CD4-positive, alpha-beta T cell (primary cell): ENCODE results near the gene LPCAT1. TPM values are rescaled to one million over a fixed set of nuclear protein-coding genes. Genes with fewer than 3 reads are reported as not detected.

Source experiments
- ATAC-seq: fragments of 200-7000 bp; cut with Tn5 transposase; one replicate; pipeline ENCODE4 v1.10.0; 2022; ENCODE audit warnings: mild to moderate bottlenecking; ENCODE audit not compliant: poor library complexity
- CTCF ChIA-PET: fragments of 350-600 bp; sonication (Branson Sonifier 250); formaldehyde crosslinking; loops from one replicate; lab custom pipeline; 2021; ENCODE audit warnings: antibody characterized with exemption, inconsistent platforms; lab: Charles Lee
- POLR2A ChIA-PET: fragments of 350-600 bp; sonication (Branson Sonifier 250); formaldehyde crosslinking; loops from one replicate; lab custom pipeline; 2021; ENCODE audit warnings: antibody characterized with exemption, inconsistent platforms; lab: Charles Lee
- DNase-seq, 14 experiments: peaks; one replicate each; pipeline ENCODE4 v3.0.0-alpha.2; 2013 to 2020; ENCODE audit warnings: mixed read lengths in 2 of 14
- H3K27ac ChIP-seq, 2 donors: one replicate each; pipeline versions ENCODE4 v1.5.1 to v1.7.0; 2013; ENCODE audit warnings: low read length in 2 of 2, low read depth in 1 of 2, mild to moderate bottlenecking in 1 of 2
- H3K27me3 ChIP-seq, 2 experiments: 1 replicate in 1 of 2; 2 replicates in 1 of 2; pipeline versions ENCODE4 v1.6.1 to v1.7.0; 2013; ENCODE audit warnings: low read length in 2 of 2, control low read depth in 1 of 2, mild to moderate bottlenecking in 1 of 2, moderate library complexity in 1 of 2; ENCODE audit not compliant: insufficient read depth in 2 of 2, control insufficient read depth in 1 of 2
- H3K36me3 ChIP-seq: one replicate; pipeline ENCODE4 v1.6.1; 2013; ENCODE audit warnings: low read length, control low read depth; ENCODE audit not compliant: insufficient read depth
- H3K4me1 ChIP-seq: one replicate; pipeline ENCODE4 v1.6.1; 2013; ENCODE audit warnings: low read length, control low read depth; ENCODE audit not compliant: insufficient read depth
- H3K4me3 ChIP-seq: one replicate; pipeline ENCODE4 v1.5.1; 2013; ENCODE audit warnings: mild to moderate bottlenecking, low read length, moderate library complexity
- H3K9me3 ChIP-seq, 2 experiments: 1 replicate in 1 of 2; 2 replicates in 1 of 2; pipeline versions ENCODE4 v1.6.1 to v1.7.0; 2013; ENCODE audit warnings: low read length in 2 of 2, mild to moderate bottlenecking in 2 of 2, control low read depth in 1 of 2, moderate library complexity in 1 of 2; ENCODE audit not compliant: control insufficient read depth in 1 of 2, insufficient read depth in 1 of 2
- H3K27ac Mint-ChIP-seq: one replicate; pipeline ENCODE4 v1.8.0; 2020; ENCODE audit warnings: mixed read lengths
- H3K27me3 Mint-ChIP-seq: one replicate; pipeline ENCODE4 v1.8.0; 2021; ENCODE audit warnings: mixed read lengths
- H3K36me3 Mint-ChIP-seq: one replicate; pipeline ENCODE4 v1.8.0; 2021; ENCODE audit warnings: low read depth, mixed read lengths
- H3K4me1 Mint-ChIP-seq: one replicate; pipeline ENCODE4 v1.8.0; 2021; ENCODE audit warnings: low read depth, mixed read lengths
- H3K4me3 Mint-ChIP-seq: one replicate; pipeline ENCODE4 v1.8.0; 2020; ENCODE audit warnings: mild to moderate bottlenecking, mixed read lengths
- H3K9me3 Mint-ChIP-seq: one replicate; pipeline ENCODE4 v1.8.0; 2020; ENCODE audit warnings: mixed read lengths
- CTCF ChIP-seq: fragments of 200-600 bp; IDR thresholded peaks from one replicate; pipeline ENCODE4 v1.8.0; 2022; ENCODE audit warnings: antibody characterized with exemption, mild to moderate bottlenecking
- intact Hi-C, 2 experiments: fragments of 100-400 bp; cut with DNase I in 1 of 2; cut with micrococcal nuclease in 1 of 2; formaldehyde crosslinking; loops; one replicate each; pipeline versions ENCODE4 v1.15.1 to v1.9.0; 2023 to 2025; cut with DNase I, micrococcal nuclease
- total RNA-seq, 174 experiments: library from RNA in 2 of 174; stranded (reverse) in 2 of 174; gene quantifications; one replicate each; pipeline ENCODE4 v1.2.3 and lab custom pipeline; 2021 to 2026

The LPCAT1 gene
- total RNA-seq, 2 experiments from 2014 or later, result 20.4 to 21.2 TPM

GRCh38 chr5:1526190-1526631 lies 2.5 kb upstream of the LPCAT1 start:
- ATAC-seq, result no peak
- no peak overlapping the region for H3K4me3 Mint-ChIP-seq
- H3K27me3 Mint-ChIP-seq, result no peaks in the 10 kb centered on the region
- peaks cover 9% of the 10 kb centered on the region for H3K36me3 Mint-ChIP-seq
- Histone ChIP-seq H3K4me1 (peaks cover 25% of the 10 kb centered on the region), H3K9me3 (no peaks in the 10 kb centered on the region), H3K27me3 (no peaks in the 10 kb centered on the region), H3K4me3 (no peak overlapping the region), H3K27ac (no peak overlapping the region), H3K36me3 (no peaks in the 10 kb centered on the region)
- peaks cover 14% of the 10 kb centered on the region for H3K4me1 Mint-ChIP-seq
- ChIA-PET CTCF (no interaction called here), POLR2A (interaction anchor here (1.6 kb wide), 1 partner anchor 10 kb away, joined by 4 read pairs; no protein-coding TSS in a partner anchor)
- H3K27ac Mint-ChIP-seq, result no peak overlapping the region
- TF ChIP-seq CTCF, result no peak
- peak in 2 of 14 experiments; percentile 12 to 30 for DNase-seq
- no peaks in the 10 kb centered on the region for H3K9me3 Mint-ChIP-seq
- intact Hi-C loops, result no loop called here

- Mint-ChIP-seq H3K9me3 (no peaks in the 10 kb centered on the region), H3K4me1 (peaks cover 18% of the 10 kb centered on the region), H3K27ac (no peak overlapping the region), H3K27me3 (no peaks in the 10 kb centered on the region), H3K4me3 (peak overlapping the region; percentile 62), H3K36me3 (peaks cover 9% of the 10 kb centered on the region)
- peak in 2 of 14 experiments; percentile 6 to 27 for DNase-seq
- H3K4me3 ChIP-seq, result no peak overlapping the region
- TF ChIP-seq CTCF, result no peak
- H3K9me3 ChIP-seq, result no peaks in the 10 kb centered on the region
- CTCF ChIA-PET, result no interaction called here
- H3K27me3 ChIP-seq, result no peaks in the 10 kb centered on the region
- intact Hi-C loops, result no loop called here
- H3K36me3 ChIP-seq, result peaks cover 3% of the 10 kb centered on the region
- H3K27ac ChIP-seq, result no peak overlapping the region
- POLR2A ChIA-PET, result interaction anchor here (1.6 kb wide), 1 partner anchor 11 kb away, joined by 4 read pairs; no protein-coding TSS in a partner anchor
- H3K4me1 ChIP-seq, result peaks cover 25% of the 10 kb centered on the region
- no peak for ATAC-seq
These were observed 1.9 kb upstream of the LPCAT1 start for GRCh38 chr5:1525624-1526189.

- ChIA-PET POLR2A (interaction anchor here (1.0 to 1.6 kb wide), 2 partner anchors 11 to 109 kb away, joined by 3 to 20 read pairs; no protein-coding TSS in a partner anchor), CTCF (no interaction called here)
- no peak overlapping the region for H3K27ac Mint-ChIP-seq
- DNase-seq, result peak in 2 of 14 experiments; percentile 15 to 33
- H3K36me3 Mint-ChIP-seq, result peaks cover 12% of the 10 kb centered on the region
- peaks cover 18% of the 10 kb centered on the region for H3K4me1 Mint-ChIP-seq
- no peak for TF ChIP-seq CTCF
- Histone ChIP-seq H3K27me3 (no peaks in the 10 kb centered on the region), H3K36me3 (peaks cover 3% of the 10 kb centered on the region), H3K9me3 (no peaks in the 10 kb centered on the region), H3K4me1 (peaks cover 28% of the 10 kb centered on the region), H3K27ac (no peak overlapping the region), H3K4me3 (no peak overlapping the region)
- no peaks in the 10 kb centered on the region for H3K9me3 Mint-ChIP-seq
- no peaks in the 10 kb centered on the region for H3K27me3 Mint-ChIP-seq
- intact Hi-C loops, result loop anchor here in 1 of 2 experiments (5.0 kb wide), 4 partner anchors 138 to 423 kb away; partner anchors contain the start of gene CLPTM1L
- H3K4me3 Mint-ChIP-seq, result peak overlapping the region; percentile 62
- ATAC-seq, result no peak
These were observed 1.3 kb upstream of the LPCAT1 start for GRCh38 chr5:1524799-1525623.
